Measurements from ENCODE around the gene PTPRJ.

DNA sequence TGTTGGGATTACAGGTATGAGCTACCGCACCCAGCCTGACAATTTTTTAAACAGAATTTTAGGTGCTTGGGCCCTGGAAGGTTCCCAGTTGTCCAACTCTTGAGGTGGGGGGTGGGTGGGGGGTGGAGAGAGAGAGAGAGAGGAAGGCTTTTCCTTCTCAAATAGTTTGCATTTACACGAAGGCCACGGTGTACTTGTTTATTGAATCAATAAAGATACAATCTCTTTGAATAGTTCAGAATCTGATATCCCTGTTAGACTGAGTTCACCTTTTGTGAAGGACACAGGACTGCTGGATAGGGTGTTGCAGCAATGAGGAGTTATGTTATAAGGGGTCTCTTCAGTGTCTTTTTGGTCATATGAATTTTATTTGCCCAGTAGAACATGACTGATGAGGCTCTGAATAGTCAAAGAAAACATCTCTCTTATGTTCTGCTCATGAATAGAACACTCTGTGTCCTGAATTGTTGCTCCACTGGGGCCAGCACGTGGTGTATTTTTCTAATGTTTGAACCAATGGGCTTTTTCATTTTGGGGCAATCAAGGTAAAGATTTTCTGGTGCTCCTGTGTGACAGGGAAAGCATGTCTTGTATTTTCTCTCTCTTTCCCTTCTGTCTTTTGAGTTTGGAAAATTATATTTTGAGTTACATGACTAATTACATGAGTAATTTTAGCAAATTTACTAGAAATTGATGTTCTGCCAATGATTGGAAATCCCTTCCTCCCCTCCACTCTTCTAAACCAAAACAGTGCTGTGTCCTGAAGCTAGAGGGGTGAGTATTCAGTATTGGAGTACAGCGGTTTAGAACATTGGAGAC, 61.7 kb downstream of the PTPRJ start:
- no peak for TF ChIP-seq POLR2AphosphoS5 (IDR thresholded peaks at IDR 0.05)
- TF ChIP-seq POLR2A (IDR thresholded peaks at IDR 0.05), result no peak

All from breast epithelium (tissue), 3 donors.